Dermis microvascular lymphatic vessel endothelial cell (primary cell): ENCODE data around the gene IGSF9. TPM values are rescaled to one million over a fixed set of nuclear protein-coding genes. Genes with fewer than 3 reads are reported as not detected.
"Not testable (repeated sequence)": the region's sequence is repeated elsewhere in the genome, so short reads cannot be mapped to it uniquely, and the experiment has no call there.

Experiments
- DNase-seq, 2 donors: peaks; one replicate each; pipeline versions ENCODE4 v3.0.0 to v3.0.0-alpha.2; 2010; ENCODE audit warnings: low read depth in 2 of 2
- total RNA-seq: library from RNA; depleted of rRNA; stranded (reverse); fragments of >200 nt; gene quantifications from 2 replicates; pipeline ENCODE4 v1.2.1, GENCODE V29; 2014

The IGSF9 gene
- total RNA-seq, 1 donor from 2014 or later, result not detected

- not testable (repeated sequence) for DNase-seq
These were observed 45.8 kb downstream of the IGSF9 start for GRCh38 chr1:159899634-159900033.

GRCh38 chr1:159898527-159898926 is 46.9 kb downstream of the IGSF9 start:
- no peak for DNase-seq

GRCh38 chr1:159897962-159898361 is 47.5 kb downstream of the IGSF9 start:
- DNase-seq, result no peak

GRCh38 chr1:159896546-159896930 is 48.9 kb downstream of the IGSF9 start:
- no peak for DNase-seq

GRCh38 chr1:159895836-159896545 is 49.4 kb downstream of the IGSF9 start:
- DNase-seq, result no peak

GRCh38 chr1:159895286-159895685 is 50.1 kb downstream of the IGSF9 start:
- DNase-seq, result no peak

GRCh38 chr1:159892944-159893343 is 52.5 kb downstream of the IGSF9 start:
- DNase-seq, result no peak

- DNase-seq, result peak; percentile 71 to 92
These were observed 53.9 kb downstream of the IGSF9 start for GRCh38 chr1:159891275-159892157.

- no peak for DNase-seq
These were observed 55.0 kb downstream of the IGSF9 start for GRCh38 chr1:159890390-159890789.

- DNase-seq, result peak in 1 of 2 donors; percentile 88
These were observed 55.6 kb downstream of the IGSF9 start for GRCh38 chr1:159889821-159890252.

GRCh38 chr1:159889202-159889601 is 56.2 kb downstream of the IGSF9 start:
- DNase-seq, result no peak

GRCh38 chr1:159884296-159884695 is 61.1 kb downstream of the IGSF9 start:
- no peak for DNase-seq

GRCh38 chr1:159883134-159883533 is 62.3 kb downstream of the IGSF9 start:
- DNase-seq, result no peak

GRCh38 chr1:159882527-159882862 is 62.9 kb downstream of the IGSF9 start:
- peak in 1 of 2 donors; percentile 25 for DNase-seq

- peak in 1 of 2 donors; percentile 95 for DNase-seq
These were observed 63.5 kb downstream of the IGSF9 start for GRCh38 chr1:159881622-159882526.

- no peak for DNase-seq
These were observed 65.0 kb downstream of the IGSF9 start for GRCh38 chr1:159880430-159880829.

GRCh38 chr1:159879977-159880376 is 65.4 kb downstream of the IGSF9 start:
- no peak for DNase-seq

- DNase-seq, result no peak
These were observed 66.3 kb downstream of the IGSF9 start for GRCh38 chr1:159879136-159879535.

- DNase-seq, result no peak
These were observed 67.5 kb downstream of the IGSF9 start for GRCh38 chr1:159877695-159878444.
